GM19467 (cell line): ENCODE results near the gene CMSS1.

ENCODE experiments used
- ATAC-seq: cut with Tn5 transposase; IDR thresholded peaks from one replicate; pipeline ENCODE4 v1.9.1; 2021; ENCODE audit warnings: mild to moderate bottlenecking, moderate library complexity; ENCODE audit not compliant: unreplicated experiment

CMSS1 gene

GRCh38 chr3:100099621-100100020 is 282.0 kb downstream of the CMSS1 start:
- ATAC-seq: no peak

DNA sequence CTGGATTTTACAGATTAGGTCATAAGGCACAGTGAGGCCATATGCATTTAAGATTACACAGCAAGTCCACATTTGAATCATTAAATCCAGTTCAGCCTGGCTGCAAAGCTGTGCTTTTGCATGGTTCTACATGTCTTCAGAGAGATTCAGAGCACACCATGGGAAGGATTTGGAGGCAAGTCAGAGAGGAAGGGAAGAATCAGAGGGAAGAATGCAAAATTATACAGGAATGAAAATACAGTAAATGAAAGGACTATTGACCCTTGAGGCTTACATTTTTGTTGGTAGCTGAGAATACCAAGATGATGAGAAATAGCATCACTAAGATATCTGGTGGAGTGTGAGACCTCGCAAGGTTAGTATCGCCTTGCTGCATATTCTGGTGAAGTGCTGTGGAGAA is 282.8 kb downstream of the CMSS1 start:
- no peak for ATAC-seq

DNA sequence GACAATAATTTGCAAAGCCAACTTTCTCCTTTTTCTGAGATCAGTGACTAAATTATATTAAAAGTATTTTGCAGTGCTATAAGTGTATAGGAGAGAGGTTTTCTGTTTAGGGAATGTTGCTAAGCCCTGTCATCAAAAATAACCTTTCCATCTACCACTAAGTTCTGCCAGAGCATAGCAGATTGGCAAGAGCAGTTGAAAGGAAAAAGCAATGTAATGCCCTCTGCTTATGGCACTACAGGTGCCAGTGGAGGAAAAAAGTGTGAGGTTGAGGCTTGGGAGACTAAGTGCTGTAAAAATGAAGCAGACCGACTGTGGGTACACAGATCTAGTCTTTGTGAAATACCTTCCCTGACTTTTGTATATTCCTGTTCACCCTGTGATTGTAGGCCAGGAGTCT is 285.1 kb downstream of the CMSS1 start:
- no peak for ATAC-seq

- ATAC-seq: peak; percentile 80
Measured at GRCh38 chr3:100103558-100104441, 286.1 kb downstream of the CMSS1 start.

- peak; percentile 26 for ATAC-seq
Measured at GRCh38 chr3:100104442-100104798, 286.8 kb downstream of the CMSS1 start.

- no peak for ATAC-seq
Measured at GRCh38 chr3:100104817-100105413, 287.3 kb downstream of the CMSS1 start.

- ATAC-seq: peak; percentile 41
Measured at GRCh38 chr3:100105501-100105900, 287.8 kb downstream of the CMSS1 start.

- no peak for ATAC-seq
Measured at GRCh38 chr3:100106094-100106493, 288.4 kb downstream of the CMSS1 start.

DNA sequence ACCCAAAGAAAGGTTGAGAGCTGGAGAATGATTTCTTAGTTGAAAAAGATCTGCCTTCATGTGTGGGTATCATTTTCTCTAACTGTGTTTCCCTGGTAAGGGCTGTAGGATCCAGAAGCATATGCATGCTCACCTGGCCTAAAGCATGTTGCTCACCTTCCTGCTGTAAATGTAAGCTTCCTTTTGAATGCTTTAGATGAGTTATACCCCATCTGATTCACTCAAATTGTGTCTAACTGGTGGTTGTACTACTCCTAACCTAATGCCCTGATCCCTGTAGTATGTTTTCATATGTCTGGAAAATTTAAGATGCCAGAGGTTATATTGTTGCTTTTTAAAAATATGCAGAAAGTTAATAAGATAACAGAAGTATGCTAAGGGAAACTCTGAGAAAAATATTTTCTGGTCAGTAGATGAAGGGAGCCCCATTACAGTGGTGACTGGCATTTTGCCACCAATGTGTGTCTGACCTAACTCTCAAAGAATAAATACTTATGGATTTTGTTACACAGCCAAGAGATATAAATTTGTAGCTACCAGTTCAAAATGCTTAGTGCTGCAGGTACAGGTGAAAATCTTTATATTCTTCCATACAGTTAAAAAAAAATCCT is 289.0 kb downstream of the CMSS1 start:
- ATAC-seq: no peak

DNA sequence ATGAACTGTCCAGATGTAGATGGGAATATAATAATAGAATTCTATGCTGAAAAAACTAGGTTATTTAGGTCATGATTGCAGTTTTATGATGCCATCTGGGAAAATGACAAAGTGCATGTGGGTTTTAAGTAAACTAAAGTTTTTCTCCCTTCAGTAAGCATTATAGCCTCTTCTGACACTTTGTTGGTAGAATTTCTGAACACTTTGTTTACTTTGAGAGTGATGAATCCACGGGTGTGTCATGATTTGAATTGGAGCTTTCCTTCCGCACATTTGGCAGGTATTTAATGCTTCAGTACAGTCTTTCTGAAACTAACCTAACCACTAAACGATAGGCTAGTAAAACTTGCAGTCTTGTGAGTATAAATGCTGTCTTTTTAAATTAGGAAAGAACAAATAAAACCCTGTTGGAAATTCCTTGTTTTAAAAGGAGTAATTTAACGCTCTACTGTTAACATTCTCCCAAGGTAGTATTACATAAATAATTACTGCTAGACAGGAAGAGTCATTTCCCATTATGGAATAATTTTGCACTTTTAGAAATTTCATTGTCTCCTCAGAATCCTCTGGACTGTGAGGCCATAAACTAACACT is 289.7 kb downstream of the CMSS1 start:
- no peak for ATAC-seq

DNA sequence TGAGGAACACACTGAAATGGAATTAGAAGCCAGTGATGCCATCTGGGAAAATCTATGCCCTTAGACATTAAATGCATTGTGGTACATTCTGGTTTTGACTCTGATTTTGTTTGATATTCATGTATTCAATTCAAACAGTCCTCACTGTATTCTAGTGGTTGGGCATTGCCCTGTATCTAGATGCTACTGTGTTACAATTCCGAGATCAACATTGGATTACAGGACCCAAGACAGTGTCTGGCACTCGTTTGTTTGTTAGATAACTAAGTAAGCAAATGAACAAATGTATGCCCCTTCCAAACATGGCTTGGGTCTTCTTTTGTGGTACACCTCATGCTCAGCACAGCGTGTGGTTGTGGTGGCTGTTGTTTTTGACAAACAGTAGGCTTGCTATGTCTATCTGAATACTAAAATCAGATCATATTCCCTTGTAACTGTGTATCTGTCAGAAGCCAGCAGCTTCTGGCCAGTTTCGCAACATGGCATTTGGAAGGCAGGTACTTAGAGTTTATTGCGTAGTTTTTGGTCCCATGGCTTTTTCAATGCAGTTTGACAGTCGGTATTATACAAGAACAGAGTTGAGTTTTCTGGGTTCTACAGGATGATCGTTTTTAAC is 290.9 kb downstream of the CMSS1 start:
- ATAC-seq: no peak

DNA sequence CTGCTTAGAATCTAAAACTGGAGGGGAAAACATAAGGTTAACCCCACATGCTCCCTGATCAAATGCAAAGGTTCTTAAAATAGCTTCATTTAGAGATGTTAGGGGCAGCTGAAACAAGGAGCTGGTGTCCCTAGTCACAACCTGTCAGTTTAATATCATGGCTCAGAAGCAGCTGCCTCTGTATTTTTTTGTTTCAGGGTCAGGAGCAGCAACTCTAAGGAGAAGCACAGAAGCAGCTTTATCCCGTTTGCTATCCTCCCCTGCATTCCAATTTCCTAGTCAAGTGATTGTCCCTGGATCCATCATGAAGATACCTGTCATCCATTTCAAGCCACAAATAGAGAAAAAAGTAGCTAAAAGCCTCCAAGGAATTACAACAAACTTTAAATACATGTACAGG is 292.5 kb downstream of the CMSS1 start:
- ATAC-seq: no peak

GRCh38 chr3:100111728-100112127 is 294.1 kb downstream of the CMSS1 start:
- no peak for ATAC-seq

GRCh38 chr3:100113723-100114412 is 296.2 kb downstream of the CMSS1 start:
- ATAC-seq: no peak

DNA sequence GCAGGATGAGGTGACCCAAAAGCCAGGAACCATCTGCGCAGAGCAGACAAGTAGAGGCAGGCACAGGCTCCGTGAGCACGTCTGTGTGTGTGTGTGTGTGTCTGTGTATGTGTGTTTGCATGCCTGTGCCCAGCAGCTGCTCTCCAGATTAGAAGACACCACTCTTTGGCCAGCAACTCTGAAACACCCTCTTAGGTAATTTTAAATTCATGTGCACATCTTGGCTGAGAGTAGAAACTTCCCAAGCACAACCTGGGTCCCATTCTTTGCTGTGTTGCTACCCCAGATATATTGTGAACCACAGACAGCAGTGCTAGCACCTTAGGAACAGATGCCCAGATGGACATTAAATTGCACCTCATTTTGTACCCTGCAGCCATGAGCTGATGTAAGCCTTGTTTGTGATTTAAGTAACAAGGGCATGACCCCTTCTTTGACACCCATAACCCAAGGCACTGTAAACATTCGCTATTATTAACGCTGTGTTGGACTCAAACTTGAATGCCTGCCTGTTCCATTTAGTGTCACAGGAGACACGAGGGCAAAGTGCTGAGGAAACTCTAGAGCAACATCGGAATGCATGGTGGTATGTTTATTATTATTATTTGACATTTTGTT is 296.9 kb downstream of the CMSS1 start, which contains the start of gene FILIP1L:
Gene FILIP1L (minus strand): TSS at position 89 of the 618 bp plus-strand sequence.
- ATAC-seq: no peak

GRCh38 chr3:100117093-100117492 is 299.4 kb downstream of the CMSS1 start:
- no peak for ATAC-seq

DNA sequence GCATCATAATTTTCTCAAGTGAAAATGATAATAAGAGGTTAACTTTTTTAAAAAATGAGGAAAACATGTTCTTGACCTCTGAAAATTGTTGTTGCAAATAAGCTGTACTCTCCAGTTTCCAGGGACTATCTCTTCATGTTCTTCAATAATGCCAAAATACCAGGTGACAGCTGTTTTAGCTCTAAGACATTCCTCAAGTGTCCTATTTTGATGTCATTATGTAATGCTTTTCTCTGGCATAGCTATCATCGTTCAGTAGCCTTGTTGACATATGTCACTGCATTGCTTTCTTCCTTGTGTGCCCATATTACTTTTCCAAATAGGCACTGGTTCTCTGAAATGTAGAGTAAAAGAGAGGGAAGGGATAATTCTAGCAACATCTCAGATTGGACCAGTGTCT is 302.4 kb downstream of the CMSS1 start:
- no peak for ATAC-seq

GRCh38 chr3:100120693-100121092 is 303.0 kb downstream of the CMSS1 start:
- no peak for ATAC-seq

GRCh38 chr3:100122321-100122720 is 304.7 kb downstream of the CMSS1 start:
- no peak for ATAC-seq

GRCh38 chr3:100123112-100123511 is 305.4 kb downstream of the CMSS1 start:
- no peak for ATAC-seq
